NCI-H510A (cell line): ENCODE data around the gene IL6R.
"Not testable (repeated sequence)": the region's sequence is repeated elsewhere in the genome, so short reads cannot be mapped to it uniquely, and the experiment has no call there.

ENCODE experiments used
- DNase-seq: peaks from one replicate; lab custom pipeline; 2025; lab: John Stamatoyannopoulos, UW

IL6R gene

GRCh38 chr1:154483941-154484803 lies 79.0 kb downstream of the IL6R start:
- no peak for DNase-seq

- DNase-seq, result no peak
These were observed 80.0 kb downstream of the IL6R start for GRCh38 chr1:154485106-154485505.

DNA sequence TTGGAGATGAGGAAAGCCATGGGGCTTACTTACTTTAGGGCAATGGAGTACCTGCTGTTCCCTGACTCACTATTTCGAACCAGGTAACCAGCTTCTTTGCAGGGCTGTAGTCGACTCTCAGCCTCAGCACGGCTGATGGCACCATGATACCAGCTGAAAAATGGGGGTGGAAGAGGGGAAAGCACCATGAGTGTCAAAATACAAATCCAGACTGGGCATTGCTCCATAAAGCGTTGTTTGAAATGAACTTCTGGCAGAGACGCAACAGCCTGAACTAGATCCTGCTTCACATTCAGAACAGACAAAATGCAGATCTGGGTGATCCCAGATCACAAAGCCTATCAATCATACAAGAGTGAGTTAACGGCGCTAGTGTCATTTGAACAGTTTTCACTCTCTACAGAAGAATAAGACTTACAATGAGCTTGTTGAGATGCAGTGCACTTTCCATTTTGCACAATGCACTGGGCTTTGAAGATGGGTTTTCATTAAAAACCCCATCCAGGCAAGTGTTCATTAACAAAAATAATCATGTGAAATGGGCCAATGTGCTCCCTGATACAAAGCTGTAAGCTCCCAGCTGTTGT lies 80.9 kb downstream of the IL6R start:
- no peak for DNase-seq

- not testable (repeated sequence) for DNase-seq
These were observed 81.6 kb downstream of the IL6R start for GRCh38 chr1:154486756-154487155.

DNA sequence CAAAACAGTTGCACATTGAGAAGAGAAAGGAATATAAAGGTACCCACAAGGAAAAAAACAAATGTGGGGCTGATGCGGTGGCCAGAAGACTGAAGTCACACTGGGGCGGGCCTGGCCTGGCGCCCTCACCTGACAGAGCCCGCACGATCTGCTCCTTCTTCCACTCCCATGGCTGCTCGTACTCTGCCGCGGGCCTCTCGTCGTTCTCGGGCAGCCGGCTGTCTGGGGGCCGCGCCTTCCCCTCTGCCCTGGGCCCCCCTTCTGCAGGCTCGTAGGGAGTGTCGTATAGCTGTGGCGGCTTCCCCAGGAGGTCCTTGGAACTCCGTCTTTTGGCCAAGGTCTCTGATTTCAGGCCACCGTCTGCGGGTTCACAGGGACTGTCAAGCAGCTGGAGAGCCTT lies 83.8 kb downstream of the IL6R start:
- DNase-seq, result no peak

GRCh38 chr1:154489695-154490274 lies 84.6 kb downstream of the IL6R start:
- no peak for DNase-seq

- DNase-seq, result no peak
These were observed 85.2 kb downstream of the IL6R start for GRCh38 chr1:154490317-154490716.

- DNase-seq, result no peak
These were observed 87.0 kb downstream of the IL6R start for GRCh38 chr1:154492115-154492514.

DNA sequence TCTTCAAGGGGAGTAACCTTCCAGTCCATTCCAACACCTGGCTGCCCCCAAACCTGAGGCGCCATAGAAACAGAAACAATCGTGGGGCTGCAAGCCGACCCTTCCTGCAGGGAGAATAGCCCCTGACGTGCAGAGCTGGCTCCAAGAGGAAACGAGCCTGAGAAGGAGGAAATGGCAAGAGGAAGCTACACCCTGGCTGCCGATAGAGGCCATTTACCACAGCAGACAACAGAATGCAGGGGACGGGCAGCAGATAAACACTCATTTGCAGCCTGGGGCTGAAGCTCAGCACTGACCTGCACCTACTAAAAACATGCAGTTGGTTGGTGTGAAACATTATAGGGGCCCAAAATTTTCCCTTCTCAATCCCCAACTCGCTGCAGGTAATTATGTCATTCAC lies 88.1 kb downstream of the IL6R start:
- no peak for DNase-seq

DNA sequence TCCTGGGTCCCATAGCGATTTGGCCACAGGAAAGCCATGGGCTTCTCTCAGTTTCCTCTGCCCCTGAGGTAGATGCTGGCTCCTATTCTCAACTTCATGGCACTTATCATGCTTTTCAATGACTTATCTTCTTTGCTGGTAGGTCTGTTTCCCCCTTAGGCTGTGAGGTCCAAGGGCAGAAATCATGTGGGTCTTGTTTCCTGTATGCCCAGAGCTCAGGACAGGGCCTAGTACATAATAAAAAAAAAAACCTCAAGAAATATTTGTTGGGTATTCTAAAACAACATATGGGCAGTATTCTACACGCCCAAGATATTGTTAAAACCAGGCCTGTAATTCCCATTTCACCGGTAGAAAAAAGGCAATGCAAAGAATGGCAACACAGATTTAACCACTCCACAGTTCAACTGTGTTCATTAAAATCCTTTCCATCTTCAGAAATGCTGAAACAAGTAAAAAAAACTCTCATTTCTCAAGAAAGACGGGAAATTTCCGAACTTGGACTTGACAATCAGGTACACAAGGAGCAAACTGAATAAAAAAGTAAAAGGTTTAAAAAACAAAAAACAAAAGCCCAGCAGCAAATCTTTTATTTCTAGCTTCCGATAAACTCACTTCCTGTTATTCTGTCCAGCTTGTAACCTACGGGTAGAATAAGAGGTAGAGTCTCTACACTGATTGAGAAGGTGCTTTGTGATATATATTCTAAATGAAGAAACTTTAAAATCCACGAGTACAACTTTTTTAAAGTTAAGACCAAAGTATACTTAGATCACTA lies 90.5 kb downstream of the IL6R start:
- DNase-seq, result no peak

GRCh38 chr1:154496383-154496782 lies 91.2 kb downstream of the IL6R start:
- DNase-seq, result no peak

GRCh38 chr1:154497026-154497806 lies 92.1 kb downstream of the IL6R start:
- DNase-seq, result no peak

DNA sequence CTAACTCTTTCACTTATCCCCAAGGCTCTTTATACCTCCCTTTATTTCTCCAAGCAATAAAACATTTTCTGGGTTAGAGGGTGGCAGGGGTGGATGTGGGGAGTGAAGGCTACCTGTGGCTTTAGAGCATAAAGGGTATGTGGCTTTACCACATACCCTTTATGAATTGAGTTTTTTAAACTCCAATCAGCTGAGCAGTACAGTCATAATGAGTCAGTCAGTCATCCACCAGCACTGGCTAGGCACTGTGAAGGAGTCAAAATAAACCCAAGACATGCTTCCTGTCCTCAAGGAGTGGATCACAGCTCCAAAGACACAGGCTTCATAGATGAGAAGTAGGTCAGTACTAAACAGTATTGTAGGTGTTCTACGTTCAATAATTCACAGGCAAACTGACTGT lies 94.3 kb downstream of the IL6R start:
- DNase-seq, result no peak

GRCh38 chr1:154500533-154500932 lies 95.4 kb downstream of the IL6R start:
- no peak for DNase-seq

- DNase-seq, result no peak
These were observed 96.4 kb downstream of the IL6R start for GRCh38 chr1:154501423-154502065.

DNA sequence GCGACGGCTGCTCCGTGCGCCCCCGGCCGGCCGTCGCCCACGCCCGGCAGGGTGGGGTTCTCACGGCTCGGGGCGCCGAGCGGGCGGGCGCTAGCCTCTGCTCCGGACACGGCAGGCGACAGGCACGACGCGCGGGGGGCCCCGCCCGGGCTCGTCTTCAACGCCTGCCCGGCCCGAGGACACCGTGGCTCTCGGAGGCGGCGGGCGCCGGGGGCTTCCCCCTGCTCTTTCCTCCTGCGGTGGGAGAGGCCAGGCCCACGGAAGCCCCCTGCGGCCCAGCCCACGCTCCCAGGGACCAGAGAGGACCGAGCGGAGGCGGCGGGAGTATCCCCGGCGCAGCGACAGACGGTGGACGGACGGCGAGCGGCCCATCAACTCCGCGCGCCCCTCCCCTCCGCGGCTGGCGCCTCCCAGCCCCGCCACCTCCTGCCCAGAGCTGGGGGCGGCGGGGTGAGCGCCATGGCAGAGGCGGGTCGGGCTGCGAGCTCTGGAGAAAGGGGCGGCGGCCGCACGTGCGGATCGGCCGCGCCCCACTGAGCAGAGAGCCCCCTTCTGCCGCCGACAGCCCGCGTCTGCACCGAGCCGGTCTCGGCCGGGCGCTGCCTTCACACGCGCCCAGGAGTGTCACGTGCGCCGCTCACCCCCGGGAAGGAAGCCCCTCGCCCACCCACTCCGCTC lies 97.1 kb downstream of the IL6R start, which contains the start of the genes SHE and TDRD10:
TSS of gene SHE (minus strand) at position 347 of the 678 bp plus-strand sequence. CDS start 386 bp downstream, outside the sequence.
TSS of gene TDRD10 (plus strand) at position 154 of the 678 bp plus-strand sequence. CDS start 4,685 bp downstream, outside the sequence.
- no peak for DNase-seq

- no peak for DNase-seq
These were observed 97.6 kb downstream of the IL6R start for GRCh38 chr1:154502744-154503115.

DNA sequence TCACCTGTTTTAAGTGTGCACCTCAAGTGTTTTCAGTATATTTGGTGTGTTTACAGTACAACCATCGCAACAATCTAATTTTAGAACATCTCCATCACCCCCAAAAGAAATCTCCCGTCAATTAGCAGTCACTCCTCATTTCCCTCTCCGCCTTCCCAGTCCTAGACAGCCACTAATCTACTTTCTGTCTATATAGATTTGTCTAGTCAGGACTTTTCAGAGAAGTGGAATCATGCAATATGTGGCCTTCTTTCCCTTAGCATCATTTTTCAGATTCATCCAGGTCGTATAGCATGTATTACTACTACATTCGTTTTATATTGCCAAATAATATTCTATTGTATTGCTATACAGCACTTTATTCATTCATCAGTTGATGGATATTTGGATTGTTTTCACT lies 98.8 kb downstream of the IL6R start:
- DNase-seq, result no peak

- no peak for DNase-seq
These were observed 107.6 kb downstream of the IL6R start for GRCh38 chr1:154512760-154513159.

DNA sequence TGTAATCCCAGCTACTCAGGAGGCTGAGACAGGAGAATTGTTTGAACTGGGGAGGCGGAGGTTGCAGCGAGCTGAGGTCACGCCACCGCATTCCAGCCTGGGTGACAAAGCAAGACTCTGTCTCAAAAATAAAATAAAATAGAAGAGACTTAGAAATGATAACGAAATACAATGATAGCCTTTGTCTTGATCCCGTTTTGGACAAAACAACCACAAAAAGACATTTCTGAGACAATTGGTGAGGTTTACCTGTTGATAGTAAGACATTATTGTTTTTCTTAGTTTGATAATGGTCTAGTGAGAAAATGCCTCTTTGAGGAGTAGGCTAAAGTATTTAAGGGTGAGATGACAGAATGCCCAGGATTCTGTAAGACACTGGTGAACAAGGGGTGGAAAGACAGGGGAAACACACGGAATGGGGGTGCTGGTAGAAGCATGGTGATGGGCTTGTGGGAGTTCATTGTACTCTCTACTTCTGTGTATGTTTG lies 109.0 kb downstream of the IL6R start:
- DNase-seq, result no peak
